ENCODE data around the gene EEFSEC. TPM values are rescaled to one million over a fixed set of nuclear protein-coding genes. Genes with fewer than 3 reads are reported as not detected.

Gene EEFSEC
- total RNA-seq, 4 donors from 2014 or later, result 11.5 to 18.7 (median 14.9) TPM

DNA sequence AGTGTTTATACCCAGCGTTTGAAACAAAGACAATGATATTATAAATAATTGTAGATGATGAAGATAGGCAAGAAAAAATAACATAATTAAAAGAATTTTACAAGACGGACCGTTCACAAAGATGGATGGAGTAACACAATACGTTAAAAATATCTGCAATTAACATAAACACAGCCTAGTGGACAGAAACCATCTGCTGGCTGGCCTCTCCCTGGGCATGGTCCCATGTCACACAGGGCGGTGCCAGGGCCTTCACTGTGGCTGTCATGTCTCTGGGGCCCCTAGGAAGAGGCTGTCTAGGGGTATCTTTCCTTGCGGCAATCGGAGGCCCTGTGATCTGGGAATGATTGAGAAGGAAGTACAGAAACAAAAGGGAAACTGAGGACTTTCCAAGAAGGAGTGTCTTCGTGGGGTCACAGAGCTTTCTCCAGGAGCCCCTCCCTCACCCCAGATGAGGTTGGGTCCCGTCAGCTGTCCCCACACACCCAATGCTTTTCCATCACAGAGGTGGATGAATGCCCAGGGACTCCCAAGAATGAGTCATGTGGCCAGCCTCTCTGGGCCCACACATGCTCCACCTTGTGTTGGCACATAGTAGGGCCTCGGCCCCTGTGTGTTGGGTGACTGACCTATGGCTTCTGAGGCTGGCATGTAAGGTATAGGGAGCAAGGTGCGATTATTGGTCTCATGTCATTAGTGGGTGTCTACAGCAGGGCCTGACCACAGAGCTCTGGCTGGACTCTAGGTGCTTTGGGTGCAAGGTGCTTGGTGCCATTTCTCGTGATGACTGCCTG is 226.3 kb downstream of the EEFSEC start:
- no peak overlapping the region for H3K4me3 ChIP-seq
- intact Hi-C loops (cut with DNase I), result no loop called here
- H3K4me1 ChIP-seq, result peaks cover 0 to 51% (median 9%) of the 10 kb centered on the region in 3 donors
- H3K27me3 ChIP-seq, result no peaks in the 10 kb centered on the region
- no peak for TF ChIP-seq POLR2A (IDR thresholded peaks at IDR 0.05)
- TF ChIP-seq, protein P1, sequence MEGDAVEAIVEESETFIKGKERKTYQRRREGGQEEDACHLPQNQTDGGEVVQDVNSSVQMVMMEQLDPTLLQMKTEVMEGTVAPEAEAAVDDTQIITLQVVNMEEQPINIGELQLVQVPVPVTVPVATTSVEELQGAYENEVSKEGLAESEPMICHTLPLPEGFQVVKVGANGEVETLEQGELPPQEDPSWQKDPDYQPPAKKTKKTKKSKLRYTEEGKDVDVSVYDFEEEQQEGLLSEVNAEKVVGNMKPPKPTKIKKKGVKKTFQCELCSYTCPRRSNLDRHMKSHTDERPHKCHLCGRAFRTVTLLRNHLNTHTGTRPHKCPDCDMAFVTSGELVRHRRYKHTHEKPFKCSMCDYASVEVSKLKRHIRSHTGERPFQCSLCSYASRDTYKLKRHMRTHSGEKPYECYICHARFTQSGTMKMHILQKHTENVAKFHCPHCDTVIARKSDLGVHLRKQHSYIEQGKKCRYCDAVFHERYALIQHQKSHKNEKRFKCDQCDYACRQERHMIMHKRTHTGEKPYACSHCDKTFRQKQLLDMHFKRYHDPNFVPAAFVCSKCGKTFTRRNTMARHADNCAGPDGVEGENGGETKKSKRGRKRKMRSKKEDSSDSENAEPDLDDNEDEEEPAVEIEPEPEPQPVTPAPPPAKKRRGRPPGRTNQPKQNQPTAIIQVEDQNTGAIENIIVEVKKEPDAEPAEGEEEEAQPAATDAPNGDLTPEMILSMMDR (IDR thresholded peaks at IDR 0.05), result no peak
- no peaks in the 10 kb centered on the region for H3K36me3 ChIP-seq
- WGBS, 2 donors, result 70 to 73% methylated on average over 9 to 10 of the region's 12 CpGs
- H3K9me3 ChIP-seq, result no peaks in the 10 kb centered on the region
- no peak overlapping the region for H3K27ac ChIP-seq
- no peak for DNase-seq

DNA sequence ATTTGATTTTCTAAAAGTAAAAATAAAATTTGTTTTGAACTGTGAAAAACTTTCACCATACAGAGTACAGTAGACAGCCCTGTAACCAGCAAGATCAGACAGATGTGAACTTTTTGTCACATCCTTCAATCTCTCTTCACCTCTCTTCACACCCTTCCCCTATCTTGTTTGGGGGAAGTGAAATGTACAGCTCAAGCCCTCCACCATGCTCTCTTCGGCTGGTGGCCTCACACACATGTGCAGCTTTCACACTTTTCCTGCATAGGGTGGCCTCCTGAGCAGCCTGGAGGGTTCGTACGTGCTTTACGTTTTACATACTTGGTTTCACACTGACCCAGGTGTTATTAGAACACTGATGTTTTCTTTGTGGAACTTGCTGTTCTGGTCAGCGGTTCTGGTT is 227.0 kb downstream of the EEFSEC start:
- Histone ChIP-seq H3K4me3 (no peak overlapping the region), H3K36me3 (no peaks in the 10 kb centered on the region), H3K9me3 (no peaks in the 10 kb centered on the region), H3K27me3 (no peaks in the 10 kb centered on the region), H3K4me1 (peaks cover 0 to 54% (median 9%) of the 10 kb centered on the region in 3 donors), H3K27ac (no peak overlapping the region)
- WGBS, 2 donors, result 96% methylated on average over 5 of the region's 5 CpGs
- TF ChIP-seq POLR2A (IDR thresholded peaks at IDR 0.05), result no peak
- TF ChIP-seq, protein P1 (IDR thresholded peaks at IDR 0.05), result no peak
- intact Hi-C loops (cut with DNase I), result no loop called here
- DNase-seq, result no peak

DNA sequence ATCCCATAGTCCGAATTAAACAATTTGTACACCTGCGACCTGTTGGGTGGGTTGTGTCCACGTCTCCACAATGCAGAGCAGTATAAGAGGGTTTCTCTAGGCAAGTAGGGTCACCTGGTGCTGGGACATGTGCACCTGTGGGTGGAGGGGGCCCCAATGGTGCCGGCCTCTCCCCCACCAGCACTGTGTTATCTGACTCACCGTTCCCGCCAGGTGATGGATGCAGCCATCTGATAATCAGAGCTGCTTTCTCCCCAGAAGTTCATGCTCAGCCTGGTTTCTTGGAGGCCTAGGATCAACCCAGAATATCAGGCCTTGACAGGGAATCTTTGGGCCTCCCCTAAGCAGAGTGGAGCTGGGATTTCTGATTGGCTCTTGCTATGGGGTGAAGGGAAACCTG is 227.4 kb downstream of the EEFSEC start:
- no peaks in the 10 kb centered on the region for H3K9me3 ChIP-seq
- H3K4me3 ChIP-seq, result no peak overlapping the region
- no peak for DNase-seq
- H3K27me3 ChIP-seq, result no peaks in the 10 kb centered on the region
- peaks cover 0 to 58% (median 9%) of the 10 kb centered on the region in 3 donors for H3K4me1 ChIP-seq
- intact Hi-C loops (cut with DNase I), result no loop called here
- no peak overlapping the region for H3K27ac ChIP-seq
- H3K36me3 ChIP-seq, result no peaks in the 10 kb centered on the region
- 97% methylated on average over 5 of the region's 6 CpGs; no CpG with 5 or more reads in 1 of the 2 donors for WGBS, 2 donors
- TF ChIP-seq POLR2A (IDR thresholded peaks at IDR 0.05), result no peak
- TF ChIP-seq, protein P1 (IDR thresholded peaks at IDR 0.05), result no peak

DNA sequence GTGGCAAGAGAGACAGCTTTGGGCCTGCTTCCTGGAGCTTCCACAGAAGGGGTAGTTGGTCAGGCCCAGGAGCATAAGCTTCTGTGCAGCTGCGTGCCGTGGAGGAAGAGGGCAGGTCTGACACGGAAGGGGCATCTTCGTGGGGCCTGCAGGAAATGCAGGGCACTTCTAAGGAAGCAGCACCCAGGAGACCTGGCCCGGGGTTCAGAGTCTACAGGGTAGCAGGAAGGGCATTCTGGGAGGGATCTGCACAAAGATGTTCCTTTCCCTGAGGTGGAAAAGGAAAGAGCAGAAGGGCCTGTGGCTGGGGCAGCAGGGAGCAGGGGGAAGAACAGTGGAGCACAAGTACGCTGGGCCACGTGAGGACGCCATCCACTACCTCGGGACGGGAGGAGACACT is 228.3 kb downstream of the EEFSEC start:
- Histone ChIP-seq H3K4me3 (no peak overlapping the region), H3K4me1 (peaks cover 0 to 58% (median 9%) of the 10 kb centered on the region in 3 donors), H3K36me3 (no peaks in the 10 kb centered on the region), H3K27ac (no peak overlapping the region), H3K27me3 (no peaks in the 10 kb centered on the region), H3K9me3 (no peaks in the 10 kb centered on the region)
- intact Hi-C loops (cut with DNase I), result no loop called here
- no peak for TF ChIP-seq POLR2A (IDR thresholded peaks at IDR 0.05)
- TF ChIP-seq, protein P1 (IDR thresholded peaks at IDR 0.05), result no peak
- DNase-seq, result no peak
- WGBS, 2 donors, result 73 to 89% methylated on average over 6 to 8 of the region's 10 CpGs

DNA sequence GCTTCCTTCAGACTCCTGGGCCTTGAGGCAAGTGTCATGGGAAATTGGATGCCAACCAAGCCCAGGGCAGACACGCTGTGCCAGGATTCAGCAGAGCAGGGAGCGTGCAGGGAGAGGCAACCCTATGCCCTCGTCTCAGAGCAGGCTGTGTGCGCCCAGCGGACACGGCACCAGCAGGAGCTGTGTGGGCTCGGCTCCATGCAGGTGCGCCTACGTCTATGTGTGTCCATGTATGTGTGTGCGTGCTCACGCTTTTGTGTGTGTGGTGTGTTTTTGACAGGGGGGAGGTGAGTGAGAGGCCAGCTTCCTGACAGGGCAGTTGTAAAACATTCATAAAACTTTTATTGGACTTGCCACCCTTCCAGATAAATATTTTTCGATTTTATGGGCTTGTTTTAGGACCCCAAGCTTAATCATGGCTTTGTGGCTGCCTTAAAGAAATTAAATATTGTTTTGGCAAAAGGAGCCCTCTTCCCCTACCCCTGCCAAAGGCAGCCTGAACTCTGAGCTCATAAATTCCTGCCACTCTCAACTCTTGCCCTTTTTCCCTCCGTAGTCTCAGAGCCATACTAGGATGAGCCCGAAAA is 229.0 kb downstream of the EEFSEC start:
- intact Hi-C loops (cut with DNase I), result no loop called here
- Histone ChIP-seq H3K27ac (no peak overlapping the region), H3K9me3 (no peaks in the 10 kb centered on the region), H3K4me3 (no peak overlapping the region), H3K36me3 (no peaks in the 10 kb centered on the region), H3K4me1 (peaks cover 0 to 58% (median 9%) of the 10 kb centered on the region in 3 donors), H3K27me3 (no peaks in the 10 kb centered on the region)
- WGBS, 2 donors, result 62 to 75% methylated on average over 7 to 10 of the region's 14 CpGs
- DNase-seq, result no peak
- no peak for TF ChIP-seq POLR2A (IDR thresholded peaks at IDR 0.05)
- TF ChIP-seq, protein P1 (IDR thresholded peaks at IDR 0.05), result no peak

All from esophagus squamous epithelium (tissue), 5 donors.